Measurements from ENCODE around the gene ATP8B4.

Gene ATP8B4

DNA sequence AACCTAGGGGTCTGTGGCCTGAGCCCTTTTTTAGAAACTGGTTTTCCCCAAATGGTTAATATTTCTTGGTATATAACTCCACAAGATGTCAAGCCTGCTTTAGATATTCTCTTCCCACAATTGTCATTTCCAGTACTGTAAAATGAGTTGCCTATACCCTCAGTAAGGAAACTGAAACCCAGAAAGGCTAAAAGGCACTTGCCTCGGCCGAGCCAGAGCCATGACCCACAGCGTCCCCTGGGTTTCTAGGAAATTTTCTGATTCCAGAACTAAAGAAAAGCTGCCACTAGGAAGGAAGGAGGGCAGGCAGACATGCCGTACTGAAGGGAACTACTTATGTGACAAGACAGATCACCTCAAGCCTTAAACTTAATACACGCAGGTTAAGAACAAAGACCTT lies 59.1 kb downstream of the ATP8B4 start:
- no peak for DNase-seq

DNA sequence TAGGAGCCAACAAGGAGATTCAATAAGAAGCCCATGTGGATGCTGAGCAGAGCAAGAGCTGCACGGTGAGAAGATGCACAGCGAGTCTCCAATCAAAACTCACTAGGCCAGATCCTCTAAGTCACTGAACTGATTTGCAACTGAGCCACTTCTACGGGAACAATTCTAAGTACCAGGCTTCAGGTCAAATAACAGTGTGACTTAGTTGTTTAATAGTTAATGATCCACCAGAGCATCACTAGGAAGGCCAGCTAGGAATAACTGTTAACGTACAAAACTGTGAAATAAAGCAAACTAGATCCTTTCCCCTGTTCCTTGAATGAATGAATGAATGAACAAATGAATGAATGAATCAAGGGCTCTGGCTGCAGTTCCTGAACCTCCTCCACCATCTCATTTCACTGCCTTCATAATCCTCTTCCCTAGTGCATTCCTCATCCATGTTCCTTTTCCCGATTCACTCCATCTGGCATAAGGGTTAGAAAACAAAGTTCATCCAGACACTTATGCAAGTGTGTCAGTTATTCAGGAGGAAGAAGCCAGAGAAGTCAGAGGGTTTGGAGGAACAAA lies 59.7 kb downstream of the ATP8B4 start:
- DNase-seq: no peak

DNA sequence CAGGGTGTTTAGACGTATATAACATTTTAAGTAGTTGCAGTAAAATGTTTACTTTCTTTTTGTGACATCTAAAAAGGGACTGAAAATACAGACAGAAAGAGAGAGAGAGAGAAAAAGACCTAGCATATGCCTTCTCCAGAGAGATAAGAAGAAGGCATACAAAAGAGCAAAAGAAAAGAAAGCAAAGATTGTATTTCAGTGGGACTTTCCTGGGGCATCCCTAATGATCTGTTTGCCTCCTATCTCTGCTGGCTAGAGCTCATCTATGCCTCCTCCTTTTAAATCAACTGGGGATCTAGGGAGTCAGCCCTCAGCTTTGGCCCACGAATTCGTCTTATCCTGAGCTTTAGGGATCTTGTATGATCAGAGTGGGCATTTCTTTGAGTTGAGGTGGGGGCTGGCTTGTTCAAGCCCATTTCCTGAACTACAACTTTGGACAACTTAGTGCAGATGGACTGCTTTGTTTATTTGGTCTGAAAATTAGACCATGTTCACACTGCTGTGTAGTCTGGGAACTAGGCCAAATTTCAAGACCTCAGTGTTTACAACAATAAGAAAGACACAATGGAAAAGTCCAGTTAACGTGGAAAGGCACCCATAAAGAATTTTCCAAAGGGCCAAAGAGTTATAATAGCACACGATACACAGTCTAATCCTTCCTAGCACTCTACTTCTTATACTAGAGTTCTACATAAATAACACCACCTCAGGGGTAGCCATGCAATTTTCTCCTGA lies 61.0 kb downstream of the ATP8B4 start:
- DNase-seq: no peak

DNA sequence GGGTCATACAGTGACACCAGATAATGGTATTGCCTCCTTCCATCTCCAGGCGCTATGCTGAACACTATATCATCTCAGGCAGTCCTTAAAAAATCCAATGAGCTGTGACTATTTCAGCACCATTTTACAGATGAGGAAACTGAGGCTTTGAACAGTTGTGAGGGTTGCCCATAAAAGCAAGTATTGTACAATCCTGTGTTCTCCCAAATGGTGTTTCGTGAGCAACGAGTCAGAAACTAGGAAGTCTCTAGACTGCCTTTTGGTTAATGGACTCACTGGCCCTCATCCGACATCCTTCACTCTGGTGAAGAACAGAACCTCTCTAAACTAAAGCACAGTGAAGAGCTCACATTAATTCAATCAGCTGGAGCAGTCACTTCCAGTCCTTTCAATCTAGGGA lies 61.8 kb downstream of the ATP8B4 start:
- DNase-seq: no peak

DNA sequence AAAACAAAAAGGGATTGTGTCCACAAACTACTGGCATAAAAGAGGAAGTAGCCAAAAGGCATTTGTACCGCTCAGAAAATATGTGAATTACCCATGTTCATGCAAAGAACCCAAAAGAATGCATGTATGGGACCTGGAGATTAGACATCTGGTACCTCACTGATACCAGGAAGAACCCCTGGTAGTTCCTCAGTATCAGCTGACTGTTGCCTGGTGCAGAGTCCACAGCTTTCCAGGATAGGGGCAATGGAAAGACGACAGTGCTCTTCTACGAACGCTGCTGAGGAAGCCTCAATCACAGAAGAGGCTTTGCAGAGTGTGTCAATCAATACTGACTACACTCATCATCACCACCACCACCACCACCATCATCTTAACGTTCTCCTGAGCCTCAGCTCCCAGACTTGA lies 63.3 kb downstream of the ATP8B4 start:
- DNase-seq: no peak

- no peak for DNase-seq
These were observed 63.7 kb downstream of the ATP8B4 start for GRCh38 chr15:50055332-50055731.

- DNase-seq: no peak
These were observed 65.8 kb downstream of the ATP8B4 start for GRCh38 chr15:50053055-50053856.

DNA sequence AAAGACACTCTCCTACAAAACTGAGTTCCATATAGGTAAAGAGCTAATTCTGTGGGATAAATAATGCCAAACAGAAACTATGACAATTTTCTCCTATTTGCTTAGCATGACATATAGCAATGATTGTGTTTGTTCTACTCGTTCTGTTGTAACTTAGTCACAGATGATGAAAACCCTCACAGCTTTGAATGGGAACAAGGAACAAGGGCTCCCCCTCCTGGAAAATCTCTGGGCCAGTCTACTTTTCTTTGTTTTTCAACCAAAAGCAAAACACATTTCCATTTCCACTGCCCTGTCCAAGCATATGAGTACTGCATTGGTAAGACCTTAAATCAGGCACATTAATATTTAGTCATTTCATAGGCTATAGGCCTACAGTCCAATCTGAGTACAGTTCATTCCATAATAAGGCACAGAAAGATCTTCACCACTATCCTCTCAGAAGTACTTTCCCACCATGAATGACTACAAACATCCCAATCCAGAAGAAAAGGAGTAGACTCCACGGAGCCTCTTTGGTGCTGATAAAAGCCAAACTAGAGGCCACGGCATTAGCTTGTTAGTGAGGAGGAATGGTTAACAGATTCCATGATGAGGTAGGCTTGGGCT lies 67.1 kb downstream of the ATP8B4 start:
- no peak for DNase-seq

DNA sequence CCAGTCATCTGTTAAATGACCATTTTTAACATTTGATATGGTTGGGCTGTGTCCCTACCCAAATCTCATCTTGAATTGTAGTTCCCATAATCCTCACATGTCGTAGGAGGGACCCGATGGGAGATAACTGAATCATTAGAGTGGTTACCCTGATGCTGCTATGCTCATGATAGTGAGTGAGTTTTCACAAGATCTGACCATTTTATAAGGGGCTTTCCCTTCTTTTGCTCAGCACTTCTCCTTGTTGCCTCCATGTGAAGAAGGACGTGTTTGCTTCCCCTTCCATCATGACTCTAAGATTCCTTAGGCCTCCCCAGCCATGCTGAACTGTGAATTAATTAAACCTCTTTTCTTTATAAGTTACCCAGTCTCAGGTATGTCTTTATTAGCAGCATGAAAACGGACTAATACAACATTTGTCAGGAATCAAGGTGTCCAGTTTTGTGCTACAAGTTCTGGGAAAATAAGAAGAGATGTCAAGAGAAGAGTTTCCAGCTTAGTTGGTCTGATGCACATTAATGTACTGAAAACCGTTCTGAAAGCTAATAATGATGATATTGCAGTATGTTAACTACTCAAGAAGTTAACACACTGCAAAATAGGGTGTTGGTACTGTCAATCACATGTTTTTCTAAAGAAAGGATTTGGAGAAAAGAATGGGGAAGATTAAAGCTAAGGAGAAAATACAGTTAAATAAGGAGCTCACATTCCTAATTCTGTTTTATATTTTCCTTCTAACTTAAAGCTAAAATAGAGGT lies 67.9 kb downstream of the ATP8B4 start:
- no peak for DNase-seq

DNA sequence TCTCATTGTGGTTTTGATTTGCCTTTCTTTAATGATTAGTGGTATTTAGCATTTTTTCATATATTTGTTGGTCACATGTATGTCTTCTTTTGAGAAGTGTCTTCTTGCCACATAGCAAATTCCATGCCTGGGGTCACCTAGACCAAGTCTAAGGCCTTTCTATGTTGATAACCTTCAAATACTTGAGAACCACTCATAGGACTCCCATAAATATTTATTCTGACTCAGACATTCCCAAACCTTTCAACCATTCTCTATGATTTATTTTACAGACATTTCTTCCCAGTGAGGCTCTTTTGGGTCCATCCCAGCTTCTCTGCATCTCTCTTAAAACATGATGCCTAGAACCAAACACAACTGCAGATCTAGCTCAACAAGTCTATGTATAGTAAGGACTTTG lies 69.2 kb downstream of the ATP8B4 start:
- no peak for DNase-seq

DNA sequence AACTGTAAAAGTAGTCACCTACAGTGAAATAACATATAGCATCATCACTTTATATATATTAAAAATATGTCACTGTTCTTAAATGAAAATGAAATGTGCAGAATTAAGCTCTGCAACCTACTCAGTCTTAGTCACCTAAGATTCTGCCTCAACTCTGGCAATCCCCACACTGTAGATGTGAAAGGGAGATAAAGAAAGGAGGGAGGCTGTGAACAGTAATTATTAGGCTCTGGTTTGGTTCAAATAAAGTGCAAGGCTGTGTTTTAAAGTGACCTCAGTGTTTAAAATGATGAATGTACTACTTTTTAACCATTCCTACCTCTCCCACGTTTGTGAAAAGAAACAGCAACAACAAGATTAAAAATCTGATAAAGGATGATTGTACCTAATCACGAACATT lies 72.2 kb downstream of the ATP8B4 start:
- no peak for DNase-seq

DNA sequence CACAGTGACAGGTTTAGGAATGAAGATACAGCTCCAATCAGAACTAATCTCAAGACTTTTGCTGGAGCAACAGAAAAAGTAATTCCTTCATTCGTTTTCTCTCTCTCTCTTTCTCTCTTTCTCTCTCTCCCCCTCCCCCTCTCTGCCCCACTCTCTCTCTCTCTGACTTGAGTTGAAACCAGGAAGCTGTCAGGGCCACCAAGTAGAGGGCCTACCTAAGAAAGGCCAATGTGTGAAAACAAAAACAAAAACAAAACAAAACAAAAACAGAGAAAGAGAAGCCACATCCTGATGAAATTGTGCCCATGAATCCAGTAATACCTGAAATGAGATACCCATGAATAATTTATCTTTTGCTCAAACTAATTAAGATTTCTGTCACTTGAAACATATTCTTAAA lies 72.9 kb downstream of the ATP8B4 start:
- no peak for DNase-seq

GRCh38 chr15:50044904-50045303 lies 74.1 kb downstream of the ATP8B4 start:
- DNase-seq: no peak

DNA sequence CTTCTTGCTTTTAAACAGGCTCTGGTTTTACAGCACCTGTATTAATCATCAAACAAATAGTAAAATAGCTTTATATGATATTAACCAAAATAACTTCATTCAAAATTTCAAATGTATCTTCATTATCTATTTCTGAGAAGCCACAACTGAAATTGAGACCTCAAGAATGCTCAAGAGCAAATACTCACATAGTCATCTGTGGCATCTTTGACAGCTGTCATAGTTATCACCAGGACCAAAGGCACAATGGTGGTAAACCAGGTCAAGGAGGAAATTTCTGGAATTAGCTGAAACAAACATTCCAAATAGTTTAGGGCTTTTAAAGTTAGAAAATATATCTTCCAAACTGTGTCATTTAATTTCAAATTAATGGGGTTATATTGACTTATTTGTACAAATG lies 74.6 kb downstream of the ATP8B4 start:
- DNase-seq: no peak

DNA sequence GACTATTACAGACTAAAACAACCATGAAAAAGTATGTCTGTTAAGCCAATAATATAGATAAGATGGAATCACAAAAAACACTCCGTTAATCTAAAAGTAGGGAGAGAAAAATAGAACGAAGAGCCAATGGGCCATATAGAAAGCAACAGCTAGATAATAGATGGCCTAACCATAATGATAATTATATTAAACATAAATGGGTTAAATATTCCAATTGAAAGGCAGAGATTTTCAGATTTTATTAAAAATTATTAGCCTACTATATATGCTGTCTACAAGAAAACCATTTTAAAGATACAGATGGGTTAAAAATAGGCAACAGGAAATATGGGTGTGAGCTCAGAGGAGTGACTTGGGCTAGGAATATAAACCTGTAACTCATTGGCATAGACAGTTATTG lies 76.3 kb downstream of the ATP8B4 start:
- no peak for DNase-seq

DNA sequence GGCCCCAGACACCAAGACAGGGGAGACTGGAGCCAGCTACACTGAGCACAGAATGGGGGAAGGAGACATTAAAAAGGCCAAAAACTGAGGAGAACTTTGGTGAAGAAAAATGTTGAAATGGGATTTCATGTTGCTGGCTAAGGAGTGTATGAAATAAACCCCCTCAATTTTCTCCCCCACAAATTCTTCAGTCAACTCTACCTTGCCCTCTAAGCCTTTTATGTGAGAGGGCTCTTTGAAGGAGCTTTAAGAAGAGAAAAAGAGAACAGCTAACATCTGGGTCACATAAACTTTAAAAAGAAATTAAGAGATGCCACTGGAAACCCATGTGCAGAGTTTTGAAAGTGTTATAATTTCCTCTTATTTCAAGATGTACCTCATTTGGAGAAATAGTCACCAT lies 88.6 kb downstream of the ATP8B4 start:
- DNase-seq: no peak

DNA sequence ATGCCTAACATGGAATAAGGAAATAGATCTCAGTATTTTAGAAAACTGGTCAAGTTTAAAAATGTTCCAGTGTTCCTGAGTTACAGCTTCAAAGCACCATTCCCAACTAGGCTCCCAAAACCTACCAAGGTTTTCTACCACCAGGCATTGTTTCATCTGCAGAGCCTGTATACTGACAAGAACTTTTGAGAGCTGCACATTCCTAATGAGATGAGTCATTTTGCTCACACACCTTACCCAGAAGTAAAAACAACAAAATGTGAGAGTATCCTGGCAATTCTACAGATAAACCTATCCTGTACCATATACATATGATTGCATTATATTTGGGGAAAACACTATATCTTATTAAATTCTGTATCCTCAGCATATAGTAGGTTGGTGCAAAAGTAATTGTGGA lies 90.7 kb downstream of the ATP8B4 start:
- no peak for DNase-seq

DNA sequence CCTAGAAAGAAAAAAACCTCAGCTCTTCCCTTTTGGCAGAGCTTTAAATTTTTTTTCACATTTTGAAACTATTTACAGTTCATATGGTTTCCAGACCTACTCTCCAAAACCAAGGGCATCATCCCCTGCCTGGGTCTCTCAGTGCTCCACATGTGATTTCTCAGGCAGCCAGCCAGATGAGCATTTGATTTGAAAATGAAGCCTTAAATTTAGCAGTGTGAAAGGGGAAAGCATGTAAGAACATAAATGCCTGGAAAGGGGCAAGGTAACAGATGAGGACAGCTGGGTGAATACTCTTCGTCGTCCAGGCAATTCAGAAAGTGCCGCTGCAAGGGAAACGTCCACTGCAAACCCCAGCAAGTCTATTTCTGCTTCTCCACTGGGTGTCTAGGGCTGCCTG lies 94.8 kb downstream of the ATP8B4 start:
- DNase-seq: no peak

DNA sequence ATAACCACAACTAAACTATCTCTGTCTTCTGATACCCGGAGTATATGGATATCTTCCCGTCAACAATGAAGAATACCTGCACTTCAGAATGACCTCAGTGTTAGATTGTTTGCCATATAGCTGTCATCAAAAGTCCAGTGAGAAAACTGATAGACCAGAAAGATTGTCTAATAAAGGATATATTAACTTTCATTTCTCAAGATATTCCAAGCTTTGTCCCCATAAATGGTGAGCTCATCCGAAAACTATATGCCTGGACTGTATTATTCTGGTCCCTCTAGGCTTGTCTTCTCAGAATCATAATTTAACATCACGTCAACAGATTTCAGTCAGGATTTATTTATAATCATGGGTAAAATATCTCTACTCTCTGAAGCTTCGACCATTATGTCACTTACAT lies 100.5 kb downstream of the ATP8B4 start:
- no peak for DNase-seq

DNA sequence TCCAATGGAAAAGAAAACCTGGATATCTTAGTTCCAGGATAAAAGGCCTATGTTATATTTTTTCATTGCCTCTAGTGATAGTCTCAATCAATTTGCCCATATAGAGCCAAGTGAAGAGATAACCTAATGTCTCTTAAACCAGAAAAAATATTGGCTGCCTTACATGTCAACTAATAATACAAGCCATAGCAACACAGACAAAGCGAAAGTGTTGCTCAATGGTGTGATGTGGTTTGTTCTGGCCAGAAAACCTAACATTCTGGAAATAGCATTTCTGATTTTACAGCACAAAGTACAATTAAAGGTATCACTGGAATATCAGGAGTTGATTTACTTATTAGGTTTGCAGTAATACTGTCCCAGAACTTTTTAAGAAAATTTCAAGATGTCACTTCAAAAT lies 101.5 kb downstream of the ATP8B4 start:
- no peak for DNase-seq

DNA sequence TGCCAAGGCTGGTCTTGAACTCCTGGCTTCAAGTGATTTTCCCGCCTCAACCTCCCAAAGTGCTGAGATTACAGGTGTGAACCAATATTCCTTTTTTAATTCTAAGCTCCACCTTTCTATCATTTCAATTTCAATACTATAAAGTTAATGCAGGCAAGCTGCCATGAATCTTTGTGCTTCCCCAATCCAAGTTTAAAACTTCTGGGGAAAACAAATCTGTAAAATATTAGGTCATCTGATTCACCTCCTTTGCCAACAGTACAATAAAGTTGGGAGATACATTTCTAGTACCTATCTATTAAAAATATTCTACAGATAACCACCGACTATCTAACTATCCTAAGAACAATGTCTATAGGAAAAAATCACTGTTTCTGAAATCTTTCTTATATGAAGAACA lies 102.1 kb downstream of the ATP8B4 start:
- DNase-seq: no peak

DNA sequence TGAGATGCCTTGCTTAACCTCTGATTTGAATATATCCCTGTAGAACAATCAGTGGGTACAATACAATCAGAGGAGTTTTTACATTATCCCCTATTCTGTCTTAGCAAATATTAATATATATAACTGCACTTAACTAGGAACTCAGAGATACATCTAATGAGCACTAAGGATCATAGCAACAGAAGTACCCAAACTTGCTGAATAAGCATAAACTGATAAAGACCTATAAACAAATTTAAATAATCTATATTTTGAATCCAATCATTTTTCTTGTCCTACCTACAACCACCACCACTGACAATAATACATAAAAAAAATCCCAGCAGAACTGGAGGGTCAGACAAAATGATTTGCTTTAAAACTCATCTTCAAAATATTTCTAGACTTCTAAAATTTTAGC lies 106.2 kb downstream of the ATP8B4 start:
- no peak for DNase-seq

DNA sequence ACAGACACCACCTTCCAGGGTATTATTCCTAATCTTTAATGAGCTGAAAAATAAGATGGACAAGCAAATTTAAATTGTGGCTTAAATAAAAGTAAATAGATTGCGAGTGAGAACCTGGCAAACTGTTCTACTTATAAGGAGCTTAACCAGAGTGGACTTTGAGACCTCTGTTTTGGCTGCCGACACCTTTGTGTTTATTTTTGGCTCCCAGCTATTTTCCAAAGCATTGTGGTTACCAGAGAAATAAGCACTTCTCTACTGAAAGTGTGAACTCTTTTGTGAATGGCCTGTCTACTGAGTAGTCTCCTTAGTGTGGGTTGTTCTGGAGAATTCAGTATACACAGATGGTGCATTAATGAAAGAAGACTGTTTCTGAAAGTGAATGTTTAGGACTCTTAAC lies 109.4 kb downstream of the ATP8B4 start:
- DNase-seq: no peak
